Glutamatergic neuron (in vitro differentiated cells): ENCODE results near the gene SEL1L2. TPM values are rescaled to one million over a fixed set of nuclear protein-coding genes. Genes with fewer than 3 reads are reported as not detected.

Experiments used
- DNase-seq: peaks from one replicate; pipeline ENCODE4 v3.0.0; 2022
- H3K27ac Mint-ChIP-seq: one replicate; pipeline ENCODE4 v1.8.0; 2020; ENCODE audit warnings: mild to moderate bottlenecking, mixed read lengths, inconsistent platforms; ENCODE audit not compliant: unreplicated experiment
- H3K27me3 Mint-ChIP-seq: one replicate; pipeline ENCODE4 v1.8.0; 2020; ENCODE audit warnings: mild to moderate bottlenecking, moderate library complexity, mixed read lengths, inconsistent platforms; ENCODE audit not compliant: unreplicated experiment
- H3K36me3 Mint-ChIP-seq: one replicate; pipeline ENCODE4 v1.8.0; 2020; ENCODE audit warnings: mild to moderate bottlenecking, mixed read lengths, inconsistent platforms; ENCODE audit not compliant: unreplicated experiment
- H3K4me1 Mint-ChIP-seq: one replicate; pipeline ENCODE4 v1.8.0; 2020; ENCODE audit warnings: mild to moderate bottlenecking, low read depth, mixed read lengths, inconsistent platforms; ENCODE audit not compliant: unreplicated experiment
- H3K4me3 Mint-ChIP-seq: one replicate; pipeline ENCODE4 v1.8.0; 2020; ENCODE audit warnings: mild to moderate bottlenecking, mixed read lengths, inconsistent platforms; ENCODE audit not compliant: unreplicated experiment
- H3K9me3 Mint-ChIP-seq: one replicate; pipeline ENCODE4 v1.8.0; 2020; ENCODE audit warnings: mild to moderate bottlenecking, moderate library complexity, mixed read lengths, inconsistent platforms; ENCODE audit not compliant: unreplicated experiment
- CTCF ChIP-seq: fragments of 200-600 bp; sonication (generic); IDR thresholded peaks from one replicate; pipeline ENCODE4 v1.5.0; 2021; ENCODE audit not compliant: partially characterized antibody, unreplicated experiment
- total RNA-seq: library from RNA; stranded (reverse); fragmentation: NEBNext Ultra II Directional; extraction: Animal tissue kit (Norgen Biotek cat#: 25700); gene quantifications from one replicate; pipeline ENCODE4 v1.2.1, GENCODE V29; 2021; ENCODE audit not compliant: unreplicated experiment

The SEL1L2 gene
- total RNA-seq, 1 donor from 2014 or later, result not detected

- no peak for DNase-seq
- Mint-ChIP-seq H3K36me3 (no peaks in the 10 kb centered on the region), H3K4me1 (no peaks in the 10 kb centered on the region), H3K27ac (no peak overlapping the region), H3K27me3 (no peaks in the 10 kb centered on the region), H3K4me3 (no peak overlapping the region), H3K9me3 (no peaks in the 10 kb centered on the region)
- TF ChIP-seq CTCF, result no peak
Measured at GRCh38 chr20:13851279-13851678, 139.1 kb downstream of the SEL1L2 start.

- TF ChIP-seq CTCF, result no peak
- no peaks in the 10 kb centered on the region for H3K36me3 Mint-ChIP-seq
- no peak for DNase-seq
- H3K9me3 Mint-ChIP-seq, result no peaks in the 10 kb centered on the region
- H3K4me3 Mint-ChIP-seq, result no peak overlapping the region
- no peak overlapping the region for H3K27ac Mint-ChIP-seq
- no peaks in the 10 kb centered on the region for H3K4me1 Mint-ChIP-seq
- H3K27me3 Mint-ChIP-seq, result no peaks in the 10 kb centered on the region
Measured at GRCh38 chr20:13844296-13844695, 146.1 kb downstream of the SEL1L2 start.

GRCh38 chr20:13841206-13841605, 149.2 kb downstream of the SEL1L2 start:
- H3K36me3 Mint-ChIP-seq, result no peaks in the 10 kb centered on the region
- no peaks in the 10 kb centered on the region for H3K27me3 Mint-ChIP-seq
- TF ChIP-seq CTCF, result no peak
- no peaks in the 10 kb centered on the region for H3K9me3 Mint-ChIP-seq
- H3K27ac Mint-ChIP-seq, result no peak overlapping the region
- no peak for DNase-seq
- no peaks in the 10 kb centered on the region for H3K4me1 Mint-ChIP-seq
- H3K4me3 Mint-ChIP-seq, result no peak overlapping the region

GRCh38 chr20:13840093-13840465, 150.3 kb downstream of the SEL1L2 start:
- H3K4me3 Mint-ChIP-seq, result no peak overlapping the region
- DNase-seq, result no peak
- no peaks in the 10 kb centered on the region for H3K4me1 Mint-ChIP-seq
- TF ChIP-seq CTCF, result no peak
- H3K36me3 Mint-ChIP-seq, result no peaks in the 10 kb centered on the region
- H3K27ac Mint-ChIP-seq, result no peak overlapping the region
- H3K27me3 Mint-ChIP-seq, result no peaks in the 10 kb centered on the region
- no peaks in the 10 kb centered on the region for H3K9me3 Mint-ChIP-seq

GRCh38 chr20:13839421-13840092, 150.9 kb downstream of the SEL1L2 start:
- no peaks in the 10 kb centered on the region for H3K27me3 Mint-ChIP-seq

More at GRCh38 chr20:13839421-13840092, 150.9 kb downstream of the SEL1L2 start:
- no peak overlapping the region for H3K27ac Mint-ChIP-seq
- H3K9me3 Mint-ChIP-seq, result no peaks in the 10 kb centered on the region
- H3K36me3 Mint-ChIP-seq, result no peaks in the 10 kb centered on the region
- no peaks in the 10 kb centered on the region for H3K4me1 Mint-ChIP-seq
- no peak for DNase-seq
- H3K4me3 Mint-ChIP-seq, result no peak overlapping the region
- no peak for TF ChIP-seq CTCF
